Nephron (organoid): ENCODE measurements around the gene MTCH2.
"Not testable (repeated sequence)": the region's sequence is repeated elsewhere in the genome, so short reads cannot be mapped to it uniquely, and the experiment has no call there.

ENCODE experiments used
- H3K27ac Mint-ChIP-seq, 3 experiments: 2 replicates each; pipeline ENCODE4 v1.8.0; 2020; ENCODE audit warnings: mixed read lengths in 3 of 3, mild to moderate bottlenecking in 2 of 3, moderate library complexity in 1 of 3
- H3K27me3 Mint-ChIP-seq: 2 replicates; pipeline ENCODE4 v1.8.0; 2021; ENCODE audit warnings: low read depth, mild to moderate bottlenecking, moderate library complexity, mixed read lengths
- H3K36me3 Mint-ChIP-seq: 2 replicates; pipeline ENCODE4 v1.8.0; 2020; ENCODE audit warnings: low read depth, mixed read lengths
- H3K4me1 Mint-ChIP-seq: 2 replicates; pipeline ENCODE4 v1.8.0; 2020; ENCODE audit warnings: mixed read lengths
- H3K4me3 Mint-ChIP-seq, 3 experiments: 2 replicates each; pipeline ENCODE4 v1.8.0; 2020; ENCODE audit warnings: mild to moderate bottlenecking in 3 of 3, mixed read lengths in 3 of 3, moderate library complexity in 2 of 3
- H3K9me3 Mint-ChIP-seq: 2 replicates; pipeline ENCODE4 v1.8.0; 2020; ENCODE audit warnings: mixed read lengths
- CTCF ChIP-seq, 3 experiments: fragments of 200-600 bp; sonication (generic); IDR thresholded peaks; one replicate each; pipeline ENCODE4 v1.5.0; 2021; ENCODE audit warnings: antibody characterized with exemption in 3 of 3; ENCODE audit not compliant: unreplicated experiment in 3 of 3

The MTCH2 gene

GRCh38 chr11:47651818-47652469, 9.6 kb upstream of the MTCH2 start:
- H3K9me3 Mint-ChIP-seq: peaks cover 9% of the 10 kb centered on the region
- H3K4me3 Mint-ChIP-seq: no peak overlapping the region
- no peak for TF ChIP-seq CTCF (IDR thresholded peaks at IDR 0.05; ENCODE audit: unreplicated experiment in 3 of 3)
- H3K27me3 Mint-ChIP-seq: peaks cover 4% of the 10 kb centered on the region
- peak overlapping the region; percentile 5 to 64 (median 16) for H3K27ac Mint-ChIP-seq
- H3K36me3 Mint-ChIP-seq: no peaks in the 10 kb centered on the region
- peaks cover 7% of the 10 kb centered on the region for H3K4me1 Mint-ChIP-seq

GRCh38 chr11:47649276-47649675, 6.9 kb upstream of the MTCH2 start:
- peaks cover 4% of the 10 kb centered on the region for H3K27me3 Mint-ChIP-seq
- no peak for TF ChIP-seq CTCF (IDR thresholded peaks at IDR 0.05; ENCODE audit: unreplicated experiment in 3 of 3)
- H3K4me1 Mint-ChIP-seq: peaks cover 7% of the 10 kb centered on the region
- no peaks in the 10 kb centered on the region for H3K36me3 Mint-ChIP-seq
- H3K27ac Mint-ChIP-seq: peak overlapping the region in 1 of 3 experiments; percentile 31
- no peak overlapping the region for H3K4me3 Mint-ChIP-seq
- H3K9me3 Mint-ChIP-seq: peaks cover 9% of the 10 kb centered on the region

GRCh38 chr11:47646019-47646418, 3.7 kb upstream of the MTCH2 start:
- no peak for TF ChIP-seq CTCF (IDR thresholded peaks at IDR 0.05; ENCODE audit: unreplicated experiment in 3 of 3)
- Mint-ChIP-seq H3K36me3 (no peaks in the 10 kb centered on the region), H3K27ac (peak overlapping the region in 1 of 3 experiments; percentile 50), H3K4me1 (peaks cover 9% of the 10 kb centered on the region), H3K4me3 (peak overlapping the region in 2 of 3 experiments; percentile 4 to 18), H3K9me3 (no peaks in the 10 kb centered on the region), H3K27me3 (peaks cover 3% of the 10 kb centered on the region)

- Mint-ChIP-seq H3K36me3 (no peaks in the 10 kb centered on the region), H3K27ac (peak overlapping the region in 1 of 3 experiments; percentile 50), H3K4me1 (peaks cover 12% of the 10 kb centered on the region), H3K9me3 (no peaks in the 10 kb centered on the region), H3K27me3 (no peaks in the 10 kb centered on the region), H3K4me3 (peak overlapping the region in 1 of 3 experiments; percentile 4)
- no peak for TF ChIP-seq CTCF (IDR thresholded peaks at IDR 0.05; ENCODE audit: unreplicated experiment in 3 of 3)
These were observed 3.1 kb upstream of the MTCH2 start for GRCh38 chr11:47645500-47645899.

- H3K27ac Mint-ChIP-seq: peak overlapping the region; percentile 75 to 96 (median 88)
- no peaks in the 10 kb centered on the region for H3K27me3 Mint-ChIP-seq
- H3K4me1 Mint-ChIP-seq: peaks cover 12% of the 10 kb centered on the region
- no peak for TF ChIP-seq CTCF (IDR thresholded peaks at IDR 0.05; ENCODE audit: unreplicated experiment in 3 of 3)
- no peaks in the 10 kb centered on the region for H3K9me3 Mint-ChIP-seq
- peaks cover 22% of the 10 kb centered on the region for H3K36me3 Mint-ChIP-seq
- peak overlapping the region; percentile 93 to 98 (median 97) for H3K4me3 Mint-ChIP-seq
These were observed 710 bp downstream of the MTCH2 start for GRCh38 chr11:47641600-47642098.

GRCh38 chr11:47640506-47640905, 1.9 kb downstream of the MTCH2 start:
- Mint-ChIP-seq H3K4me3 (peak overlapping the region; percentile 93 to 98 (median 97)), H3K27ac (peak overlapping the region in 1 of 3 experiments; percentile 96), H3K4me1 (peaks cover 12% of the 10 kb centered on the region), H3K36me3 (peaks cover 25% of the 10 kb centered on the region)
- H3K9me3 Mint-ChIP-seq, H3K27me3 Mint-ChIP-seq: not testable (repeated sequence)

GRCh38 chr11:47636331-47636730, 6.0 kb downstream of the MTCH2 start:
- not testable (repeated sequence) for H3K27me3 Mint-ChIP-seq, H3K4me1 Mint-ChIP-seq, H3K4me3 Mint-ChIP-seq, H3K27ac Mint-ChIP-seq, H3K9me3 Mint-ChIP-seq
- H3K36me3 Mint-ChIP-seq: peaks cover 56% of the 10 kb centered on the region
